HepG2 (cell line): ENCODE results near the gene EIF3L. TPM values are rescaled to one million over a fixed set of nuclear protein-coding genes. Genes with fewer than 3 reads are reported as not detected.
A peak's percentile ranks its signal among the peaks of the same experiment; 100 is the strongest.

Experiments
- BATF2 ChIP-seq: sonication (generic); formaldehyde crosslinking; IDR thresholded peaks from 2 replicates; pipeline ENCODE4 v1.8.0; 2022; ENCODE audit warnings: mild to moderate bottlenecking, missing genetic modification reagents, moderate library complexity
- DPF2 ChIP-seq: sonication (generic); formaldehyde crosslinking; IDR thresholded peaks from 2 replicates; pipeline ENCODE4 v1.4.0; 2020; ENCODE audit warnings: mild to moderate bottlenecking, low read depth, missing genetic modification reagents, borderline replicate concordance
- EHMT2 ChIP-seq: fragments of 200-600 bp; sonication (generic); IDR thresholded peaks from 2 replicates; pipeline ENCODE4 v1.7.0; 2017; ENCODE audit warnings: antibody characterized with exemption, low read depth, low read length, borderline replicate concordance
- MAF1 ChIP-seq: sonication (generic); formaldehyde crosslinking; IDR thresholded peaks from 2 replicates; pipeline ENCODE4 v1.5.0; 2020; ENCODE audit warnings: missing genetic modification reagents, borderline replicate concordance
- MAFK ChIP-seq, 2 experiments: IDR thresholded peaks in 1 of 2; conservative IDR thresholded peaks in 1 of 2; 2 replicates each; pipeline ENCODE4 v1.6.1; 2011; ENCODE audit warnings: improper control_type of control experiment in 2 of 2, low read length in 2 of 2
- MED13 ChIP-seq: sonication (generic); formaldehyde crosslinking; IDR thresholded peaks from 2 replicates; pipeline ENCODE4 v1.5.0; 2020; ENCODE audit warnings: missing genetic modification reagents
- PAF1 ChIP-seq: IDR thresholded peaks from 2 replicates; pipeline ENCODE4 v1.6.1; 2016; ENCODE audit warnings: missing genetic modification reagents, missing compliant biosample characterization
- PHF8 ChIP-seq: sonication (generic); formaldehyde crosslinking; IDR thresholded peaks from 2 replicates; pipeline ENCODE4 v1.5.0; 2020; ENCODE audit warnings: missing genetic modification reagents
- RARG ChIP-seq: sonication (generic); formaldehyde crosslinking; IDR thresholded peaks from 2 replicates; pipeline ENCODE4 v1.4.0; 2020; ENCODE audit warnings: low read depth, mild to moderate bottlenecking, missing genetic modification reagents
- SNAPC2 ChIP-seq: sonication (generic); formaldehyde crosslinking; IDR thresholded peaks from 2 replicates; pipeline ENCODE4 v1.8.1; 2022; ENCODE audit warnings: mild to moderate bottlenecking, missing genetic modification reagents
- TBX3 ChIP-seq: fragments of 450-650 bp; IDR thresholded peaks from 2 replicates; pipeline ENCODE4 v1.6.1; 2017; ENCODE audit warnings: antibody characterized with exemption, mild to moderate bottlenecking, inconsistent platforms, borderline replicate concordance
- TOPORS ChIP-seq: sonication (generic); formaldehyde crosslinking; IDR thresholded peaks from 2 replicates; pipeline ENCODE4 v1.8.0; 2023; ENCODE audit warnings: mild to moderate bottlenecking, missing genetic modification reagents
- ZNF24 ChIP-seq: fragments of 450-650 bp; IDR thresholded peaks from 2 replicates; pipeline ENCODE4 v1.6.1; 2017; ENCODE audit warnings: antibody characterized with exemption, mild to moderate bottlenecking
- ZNF275 ChIP-seq: sonication (generic); formaldehyde crosslinking; IDR thresholded peaks from 2 replicates; pipeline ENCODE4 v1.8.0; 2022; ENCODE audit warnings: missing genetic modification reagents, mild to moderate bottlenecking, inconsistent platforms, borderline replicate concordance
- ZNF496 ChIP-seq: sonication (generic); formaldehyde crosslinking; IDR thresholded peaks from 2 replicates; pipeline ENCODE4 v1.8.1; 2023; ENCODE audit warnings: mild to moderate bottlenecking, moderate library complexity, missing genetic modification reagents; ENCODE audit not compliant: insufficient replicate concordance
- ZNF530 ChIP-seq: sonication (generic); formaldehyde crosslinking; IDR thresholded peaks from 2 replicates; pipeline ENCODE4 v1.5.0; 2020; ENCODE audit warnings: low read depth, mild to moderate bottlenecking, missing genetic modification reagents
- ZNF580 ChIP-seq: IDR thresholded peaks from 2 replicates; pipeline ENCODE4 v1.6.1; 2016; ENCODE audit warnings: low read depth, borderline replicate concordance
- ZNF629 ChIP-seq: sonication (generic); formaldehyde crosslinking; conservative IDR thresholded peaks from 2 replicates; pipeline ENCODE4 v1.5.0; 2020; ENCODE audit warnings: missing genetic modification reagents
- ZNF724P ChIP-seq: sonication (generic); formaldehyde crosslinking; IDR thresholded peaks from 2 replicates; pipeline ENCODE4 v1.8.0; 2022; ENCODE audit warnings: missing genetic modification reagents, borderline replicate concordance
- ZNF790 ChIP-seq: sonication (generic); formaldehyde crosslinking; IDR thresholded peaks from 2 replicates; pipeline ENCODE4 v1.8.0; 2022; ENCODE audit warnings: missing genetic modification reagents, mild to moderate bottlenecking, borderline replicate concordance
- polyA plus RNA-seq, 8 experiments: library from polyadenylated mRNA; depleted of rRNA in 3 of 8; stranded (reverse) in 7 of 8; unstranded in 1 of 8; fragments of >200 nt; fragmentation: Illumina TruSeq in 4 of 8; extraction: Trizol in 4 of 8; gene quantifications; 2 replicates each; pipeline versions ENCODE4 v1.2.1 to v1.2.3, GENCODE V29; 2011 to 2016; ENCODE audit warnings: low read depth in 4 of 8, missing spikeins in 1 of 8, mixed read lengths in 1 of 8; ENCODE audit not compliant: insufficient read depth in 1 of 8
- total RNA-seq, 5 experiments: library from RNA; depleted of rRNA; stranded (reverse); fragments of >200 nt; fragmentation: Illumina TruSeq; extraction: Trizol; gene quantifications; 2 replicates each; pipeline ENCODE4 v1.2.3, GENCODE V29; 2016; ENCODE audit warnings: low read depth in 1 of 5
- TF ChIP-seq, protein P1 (sequence below): sonication (generic); formaldehyde crosslinking; IDR thresholded peaks from 2 replicates; pipeline ENCODE4 v1.5.1; 2020; ENCODE audit warnings: mild to moderate bottlenecking, missing genetic modification reagents
- TF ChIP-seq, protein P2 (sequence below): IDR thresholded peaks from 2 replicates; pipeline ENCODE4 v1.6.1; 2016; ENCODE audit warnings: missing compliant biosample characterization, missing genetic modification reagents, borderline replicate concordance

Gene EIF3L
- total and polyA plus RNA-seq, 2 of the 13 experiments (the other 11 are each of a cell fraction or from before 2014, with no cell fraction given) = 514 to 793 TPM

GRCh38 chr22:37804881-37805809, 44.1 kb upstream of the EIF3L start (continued):
- TF ChIP-seq MAFK (conservative IDR thresholded peaks at IDR 0.05 in 1 of 2, IDR thresholded peaks at IDR 0.05 in 1 of 2; ENCODE audit: low read length in 2 of 2) = no peak
- no peak for TF ChIP-seq ZNF496
- TF ChIP-seq EHMT2 = no peak
- TF ChIP-seq TBX3 = no peak
- TF ChIP-seq ZNF629 = 0 out of 2 replicates have a peak, but pooled peaks have one; percentile 23
- TF ChIP-seq ZNF24 = no peak
- TF ChIP-seq ZNF275 (CRISPR knock-in tag) = 0 out of 2 replicates have a peak, but pooled peaks have one; percentile 78
- TF ChIP-seq BATF2 (CRISPR knock-in tag) = 0 out of 2 replicates have a peak, but pooled peaks have one; percentile 1
- no peak; the same call in 1 of the 2 replicates for TF ChIP-seq PAF1 (CRISPR knock-in tag)
- TF ChIP-seq ZNF724P (CRISPR knock-in tag) = peak; percentile 47; the same call in 1 of the 2 replicates
- no peak; the same call in 1 of the 2 replicates for TF ChIP-seq ZNF790 (CRISPR knock-in tag)
- TF ChIP-seq ZNF530 (CRISPR knock-in tag) = no peak
- TF ChIP-seq RARG = no peak
- TF ChIP-seq, protein P1, sequence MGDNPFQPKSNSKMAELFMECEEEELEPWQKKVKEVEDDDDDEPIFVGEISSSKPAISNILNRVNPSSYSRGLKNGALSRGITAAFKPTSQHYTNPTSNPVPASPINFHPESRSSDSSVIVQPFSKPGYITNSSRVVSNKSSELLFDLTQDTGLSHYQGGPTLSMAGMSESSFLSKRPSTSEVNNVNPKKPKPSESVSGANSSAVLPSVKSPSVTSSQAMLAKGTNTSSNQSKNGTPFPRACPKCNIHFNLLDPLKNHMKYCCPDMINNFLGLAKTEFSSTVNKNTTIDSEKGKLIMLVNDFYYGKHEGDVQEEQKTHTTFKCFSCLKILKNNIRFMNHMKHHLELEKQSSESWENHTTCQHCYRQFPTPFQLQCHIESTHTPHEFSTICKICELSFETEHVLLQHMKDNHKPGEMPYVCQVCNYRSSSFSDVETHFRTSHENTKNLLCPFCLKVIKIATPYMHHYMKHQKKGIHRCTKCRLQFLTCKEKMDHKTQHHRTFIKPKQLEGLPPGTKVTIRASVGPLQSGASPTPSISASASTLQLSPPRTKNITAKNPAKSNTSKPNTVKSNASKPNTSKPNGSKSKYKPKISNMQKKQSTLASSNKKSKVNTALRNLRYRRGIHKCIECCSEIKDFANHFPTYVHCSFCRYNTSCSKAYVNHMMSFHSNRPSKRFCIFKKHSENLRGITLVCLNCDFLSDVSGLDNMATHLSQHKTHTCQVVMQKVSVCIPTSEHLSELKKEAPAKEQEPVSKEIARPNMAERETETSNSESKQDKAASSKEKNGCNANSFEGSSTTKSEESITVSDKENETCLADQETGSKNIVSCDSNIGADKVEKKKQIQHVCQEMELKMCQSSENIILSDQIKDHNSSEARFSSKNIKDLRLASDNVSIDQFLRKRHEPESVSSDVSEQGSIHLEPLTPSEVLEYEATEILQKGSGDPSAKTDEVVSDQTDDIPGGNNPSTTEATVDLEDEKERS (CRISPR knock-in tag) = no peak
- TF ChIP-seq MED13 (CRISPR knock-in tag) = peak; percentile 83
- TF ChIP-seq TOPORS (CRISPR knock-in tag) = peak; percentile 60; the same call in 1 of the 2 replicates
- no peak for TF ChIP-seq DPF2
- TF ChIP-seq SNAPC2 (CRISPR knock-in tag) = peak; percentile 91; the same call in 1 of the 2 replicates
- TF ChIP-seq PHF8 = peak; percentile 73
- TF ChIP-seq, protein P2, sequence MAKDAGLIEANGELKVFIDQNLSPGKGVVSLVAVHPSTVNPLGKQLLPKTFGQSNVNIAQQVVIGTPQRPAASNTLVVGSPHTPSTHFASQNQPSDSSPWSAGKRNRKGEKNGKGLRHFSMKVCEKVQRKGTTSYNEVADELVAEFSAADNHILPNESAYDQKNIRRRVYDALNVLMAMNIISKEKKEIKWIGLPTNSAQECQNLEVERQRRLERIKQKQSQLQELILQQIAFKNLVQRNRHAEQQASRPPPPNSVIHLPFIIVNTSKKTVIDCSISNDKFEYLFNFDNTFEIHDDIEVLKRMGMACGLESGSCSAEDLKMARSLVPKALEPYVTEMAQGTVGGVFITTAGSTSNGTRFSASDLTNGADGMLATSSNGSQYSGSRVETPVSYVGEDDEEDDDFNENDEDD (CRISPR knock-in tag) = peak; percentile 19; the same call in 1 of the 2 replicates
- peak; percentile 35; the same call in 1 of the 2 replicates for TF ChIP-seq ZNF580 (CRISPR knock-in tag)
- no peak; the same call in 1 of the 2 replicates for TF ChIP-seq MAF1 (CRISPR knock-in tag)
